Brain microvascular endothelial cell (primary cell): Measurements from ENCODE around the gene C11orf58.

ENCODE experiments used
- DNase-seq: peaks from one replicate; pipeline ENCODE4 v3.0.0-alpha.2; 2020
- H3K27ac ChIP-seq: fragments of 250-450 bp; sonication (Bioruptor Pico); 2 replicates; pipeline ENCODE4 v1.5.1; 2020; ENCODE audit warnings: mild to moderate bottlenecking, moderate library complexity
- H3K27me3 ChIP-seq: fragments of 250-450 bp; sonication (Bioruptor Pico); replicated peaks from 2 replicates; pipeline ENCODE4 v1.5.1; 2020; ENCODE audit warnings: mild to moderate bottlenecking
- H3K36me3 ChIP-seq: fragments of 250-450 bp; sonication (Bioruptor Pico); replicated peaks from 2 replicates; pipeline ENCODE4 v1.5.1; 2020; ENCODE audit warnings: mild to moderate bottlenecking
- H3K4me3 ChIP-seq: 2 replicates; pipeline ENCODE4 v1.5.1; 2011; ENCODE audit warnings: low read depth, mild to moderate bottlenecking, control low read depth, low read length, moderate library complexity
- in situ Hi-C: cut with HindIII; loops from 2 replicates; pipeline ENCODE4 v1.10.0; 2017; ENCODE audit warnings: low sequenced_read_pairs, low pct_ligation_motif_present
- TF ChIP-seq, protein P1 (sequence below): IDR thresholded peaks from 2 replicates; pipeline ENCODE4 v1.5.1; 2011; ENCODE audit warnings: low read depth, mild to moderate bottlenecking, moderate library complexity, low read length, control low read depth, inconsistent platforms; ENCODE audit errors: missing control alignments

C11orf58 gene

DNA sequence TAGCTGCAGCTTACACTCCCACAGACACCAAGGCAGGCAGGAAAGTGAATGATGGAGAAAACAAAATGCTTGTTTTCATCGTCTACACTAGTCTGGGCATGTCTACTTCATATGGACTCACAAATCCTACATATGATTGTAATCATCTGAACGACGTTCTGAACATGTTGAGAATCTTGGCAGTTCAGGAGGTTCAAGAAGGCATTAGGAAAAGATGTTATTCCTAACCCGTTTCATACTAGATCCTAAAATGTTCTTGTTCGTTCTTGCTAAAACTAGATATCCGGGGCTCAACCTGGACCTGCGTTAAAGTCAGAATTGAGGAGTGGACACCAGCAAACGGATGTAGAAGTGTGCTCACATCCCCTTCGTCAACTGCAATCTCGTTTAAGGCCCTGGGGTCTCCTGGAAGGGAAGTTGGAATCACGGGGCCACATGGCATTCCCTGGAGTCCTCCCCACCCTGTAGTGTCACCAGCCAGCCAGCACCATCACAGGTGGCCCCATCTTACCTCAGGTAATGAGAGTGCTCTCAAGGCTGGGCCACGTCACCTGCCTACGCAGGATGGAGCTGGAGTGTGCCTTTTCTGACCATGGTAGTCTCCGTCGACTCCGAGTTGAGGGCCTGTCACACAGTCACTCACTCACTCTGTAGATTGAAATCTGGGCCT lies 37.3 kb downstream of the C11orf58 start:
- TF ChIP-seq, protein P1, sequence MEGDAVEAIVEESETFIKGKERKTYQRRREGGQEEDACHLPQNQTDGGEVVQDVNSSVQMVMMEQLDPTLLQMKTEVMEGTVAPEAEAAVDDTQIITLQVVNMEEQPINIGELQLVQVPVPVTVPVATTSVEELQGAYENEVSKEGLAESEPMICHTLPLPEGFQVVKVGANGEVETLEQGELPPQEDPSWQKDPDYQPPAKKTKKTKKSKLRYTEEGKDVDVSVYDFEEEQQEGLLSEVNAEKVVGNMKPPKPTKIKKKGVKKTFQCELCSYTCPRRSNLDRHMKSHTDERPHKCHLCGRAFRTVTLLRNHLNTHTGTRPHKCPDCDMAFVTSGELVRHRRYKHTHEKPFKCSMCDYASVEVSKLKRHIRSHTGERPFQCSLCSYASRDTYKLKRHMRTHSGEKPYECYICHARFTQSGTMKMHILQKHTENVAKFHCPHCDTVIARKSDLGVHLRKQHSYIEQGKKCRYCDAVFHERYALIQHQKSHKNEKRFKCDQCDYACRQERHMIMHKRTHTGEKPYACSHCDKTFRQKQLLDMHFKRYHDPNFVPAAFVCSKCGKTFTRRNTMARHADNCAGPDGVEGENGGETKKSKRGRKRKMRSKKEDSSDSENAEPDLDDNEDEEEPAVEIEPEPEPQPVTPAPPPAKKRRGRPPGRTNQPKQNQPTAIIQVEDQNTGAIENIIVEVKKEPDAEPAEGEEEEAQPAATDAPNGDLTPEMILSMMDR = no peak
- H3K27me3 ChIP-seq = no peaks in the 10 kb centered on the region

DNA sequence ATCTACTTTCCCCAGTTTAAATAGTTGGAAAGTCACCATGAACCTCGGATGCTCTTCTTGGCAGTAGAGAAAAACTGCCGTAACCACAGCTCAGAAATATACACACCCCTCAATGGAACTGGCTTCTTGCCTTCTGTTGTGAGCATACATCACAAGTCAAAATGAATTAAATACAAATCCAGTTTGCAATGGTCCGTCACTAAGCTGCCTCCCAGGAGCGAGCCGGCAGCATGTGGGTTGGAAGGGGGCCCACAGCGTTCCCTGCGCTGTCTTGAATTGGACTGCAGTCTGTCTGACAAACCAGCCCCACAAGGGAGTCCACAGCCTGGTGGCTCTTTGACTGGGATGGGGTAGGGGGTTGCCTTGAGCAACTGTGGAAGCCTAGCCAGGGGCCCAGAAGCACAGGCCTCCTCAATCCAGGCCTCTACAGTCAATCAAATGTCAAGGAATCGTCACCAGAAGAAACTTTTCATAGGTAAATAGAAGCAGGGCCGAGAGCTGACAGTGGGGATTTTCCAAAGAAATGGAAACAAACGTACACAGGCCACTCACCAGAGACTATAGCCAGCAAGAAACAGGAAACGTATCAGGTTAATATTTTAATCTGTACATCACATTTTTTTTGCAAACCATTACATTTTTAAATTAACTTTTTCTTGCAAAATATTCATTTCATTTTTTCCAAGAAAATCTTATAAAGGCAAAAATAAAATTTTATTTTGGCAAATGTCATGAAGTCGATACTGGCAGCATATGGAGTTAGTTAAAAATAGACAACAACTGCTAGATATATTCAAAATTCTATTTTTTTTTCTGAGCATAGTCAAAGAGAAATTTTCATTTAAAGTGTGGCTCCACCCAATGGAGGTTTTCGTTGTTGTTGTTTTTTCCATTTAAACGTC lies 38.5 kb downstream of the C11orf58 start:
- in situ Hi-C loops = no loop called here
- no peak for DNase-seq
- H3K27ac ChIP-seq = no peak overlapping the region
- H3K36me3 ChIP-seq = no peaks in the 10 kb centered on the region
- H3K27me3 ChIP-seq = no peaks in the 10 kb centered on the region
- TF ChIP-seq, protein P1 = no peak
- H3K4me3 ChIP-seq = no peak overlapping the region

More for the DNA sequence above, 37.3 kb downstream of the C11orf58 start:
- no peak overlapping the region for H3K4me3 ChIP-seq
- in situ Hi-C loops = no loop called here
- no peak for DNase-seq
- H3K36me3 ChIP-seq = no peaks in the 10 kb centered on the region
- H3K27ac ChIP-seq = no peak overlapping the region

DNA sequence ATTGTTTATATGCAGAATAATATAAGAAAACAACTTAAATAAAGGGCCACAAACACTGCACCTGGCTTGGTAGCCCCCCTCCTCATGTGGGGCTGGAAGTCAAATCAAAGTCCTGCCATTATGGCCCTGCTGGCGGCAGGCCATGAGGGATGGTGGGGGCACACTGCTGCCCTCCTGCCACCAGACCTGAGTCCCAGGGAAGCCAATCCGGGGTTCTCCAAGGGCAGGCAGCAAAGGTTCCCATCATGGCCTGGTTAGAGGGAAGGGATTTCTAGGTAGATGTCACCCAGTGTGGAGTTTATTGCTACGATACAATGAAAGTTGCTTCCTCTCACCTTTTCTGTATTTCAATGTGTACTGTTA lies 39.1 kb downstream of the C11orf58 start:
- Histone ChIP-seq H3K27ac (no peak overlapping the region), H3K36me3 (no peaks in the 10 kb centered on the region), H3K4me3 (no peak overlapping the region), H3K27me3 (no peaks in the 10 kb centered on the region)
- in situ Hi-C loops = no loop called here
- TF ChIP-seq, protein P1 = no peak
- no peak for DNase-seq

DNA sequence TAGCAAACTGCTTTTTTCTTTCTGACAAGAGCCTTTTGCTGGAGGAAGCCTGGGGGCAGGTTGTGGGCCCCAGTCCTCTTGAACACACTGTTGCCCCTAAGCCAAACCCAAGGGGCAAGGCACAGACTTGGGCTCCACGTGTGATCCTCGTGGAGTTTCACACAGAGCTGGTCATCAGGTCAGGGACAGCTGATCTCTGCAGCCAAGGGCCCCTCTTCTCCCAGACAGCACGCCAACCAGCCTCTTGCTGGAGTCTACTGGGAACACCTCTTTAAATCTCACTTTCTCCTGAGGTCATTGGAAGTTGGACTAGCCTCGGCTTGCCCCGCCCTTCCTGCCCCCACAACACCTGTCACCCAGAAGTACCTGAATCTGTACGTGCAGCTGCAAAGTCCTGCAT lies 39.8 kb downstream of the C11orf58 start:
- no peak for DNase-seq

DNA sequence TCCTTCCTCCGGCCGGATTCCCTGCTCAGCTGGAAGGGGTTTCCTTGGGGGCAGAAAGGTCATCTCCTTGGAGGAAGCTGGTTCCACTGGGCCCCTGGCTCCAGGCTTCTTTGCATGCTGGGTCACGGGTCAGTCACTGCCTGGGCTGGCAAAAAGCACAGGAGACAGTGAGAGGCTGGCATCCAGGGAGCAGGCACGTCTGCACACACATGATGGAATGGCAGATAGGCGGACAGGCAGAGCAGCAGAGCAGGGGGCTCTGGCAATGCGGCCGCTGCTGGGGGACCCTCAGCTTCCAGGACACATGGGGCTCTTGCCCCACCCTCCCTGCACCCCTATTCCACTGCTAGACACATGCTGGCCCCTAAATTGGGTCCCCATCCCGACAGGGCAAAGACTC lies 40.4 kb downstream of the C11orf58 start:
- DNase-seq = no peak
- in situ Hi-C loops = no loop called here
- no peaks in the 10 kb centered on the region for H3K27me3 ChIP-seq
- no peak overlapping the region for H3K27ac ChIP-seq
- TF ChIP-seq, protein P1 = no peak
- no peak overlapping the region for H3K4me3 ChIP-seq
- H3K36me3 ChIP-seq = no peaks in the 10 kb centered on the region

More for the DNA sequence above, 39.8 kb downstream of the C11orf58 start:
- Histone ChIP-seq H3K36me3 (no peaks in the 10 kb centered on the region), H3K27me3 (no peaks in the 10 kb centered on the region), H3K4me3 (no peak overlapping the region), H3K27ac (no peak overlapping the region)
- TF ChIP-seq, protein P1 = no peak
- in situ Hi-C loops = no loop called here
